ENCODE measurements around the gene CSGALNACT2. TPM values are rescaled to one million over a fixed set of nuclear protein-coding genes. Genes with fewer than 3 reads are reported as not detected.

Gene CSGALNACT2
- total and polyA plus RNA-seq, 10 of the 15 experiments (the other 5 are each of a cell fraction or from before 2014, with no cell fraction given) = 2.5 to 12.6 (median 8.7) TPM

DNA sequence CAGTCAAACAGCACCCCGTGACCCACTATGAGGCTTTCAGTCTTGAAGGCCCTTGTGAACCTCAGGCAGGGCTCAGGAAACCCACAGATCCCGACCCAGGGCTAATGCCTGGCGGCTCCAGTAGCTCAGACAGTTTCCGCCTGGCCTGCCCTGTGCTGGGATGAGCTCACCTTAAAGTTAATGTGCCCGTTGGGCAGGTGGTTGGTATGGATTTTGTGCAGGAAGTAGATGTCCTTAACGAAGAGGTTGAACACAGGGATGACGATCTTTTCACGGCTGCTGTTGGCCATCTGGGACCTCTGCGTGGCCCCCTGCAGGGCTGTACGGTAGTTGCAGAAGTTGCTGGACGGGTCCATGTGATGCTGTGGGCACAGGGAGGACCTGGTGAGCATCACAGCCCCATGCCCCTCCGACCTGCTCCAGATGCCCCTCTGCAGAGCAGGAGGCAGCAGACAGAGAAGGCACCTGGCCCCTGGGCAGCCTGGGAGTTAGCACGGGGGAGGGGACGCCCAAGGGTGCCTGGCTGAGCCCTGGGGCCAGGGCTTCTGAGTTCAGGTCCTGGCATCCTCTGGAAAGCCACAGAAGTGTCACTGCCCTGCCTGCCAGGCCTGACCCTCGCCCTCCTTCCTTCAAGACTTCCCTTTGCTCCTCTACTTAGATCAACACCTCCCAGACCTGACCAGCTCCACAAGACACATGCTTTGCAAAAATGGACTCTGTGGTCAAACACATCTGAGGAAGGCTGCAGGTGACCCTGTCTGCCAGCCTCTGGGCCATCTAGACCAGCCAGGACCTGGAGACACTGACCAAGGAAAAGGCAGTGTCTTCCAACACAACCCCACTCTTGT is 59.8 kb downstream of the CSGALNACT2 start (continued):
- TF ChIP-seq, protein P1, sequence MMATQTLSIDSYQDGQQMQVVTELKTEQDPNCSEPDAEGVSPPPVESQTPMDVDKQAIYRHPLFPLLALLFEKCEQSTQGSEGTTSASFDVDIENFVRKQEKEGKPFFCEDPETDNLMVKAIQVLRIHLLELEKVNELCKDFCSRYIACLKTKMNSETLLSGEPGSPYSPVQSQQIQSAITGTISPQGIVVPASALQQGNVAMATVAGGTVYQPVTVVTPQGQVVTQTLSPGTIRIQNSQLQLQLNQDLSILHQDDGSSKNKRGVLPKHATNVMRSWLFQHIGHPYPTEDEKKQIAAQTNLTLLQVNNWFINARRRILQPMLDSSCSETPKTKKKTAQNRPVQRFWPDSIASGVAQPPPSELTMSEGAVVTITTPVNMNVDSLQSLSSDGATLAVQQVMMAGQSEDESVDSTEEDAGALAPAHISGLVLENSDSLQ (IDR thresholded peaks at IDR 0.05) = no peak
- TF ChIP-seq NR2F1 (conservative IDR thresholded peaks at IDR 0.05) (no peak), ZNF622 (IDR thresholded peaks at IDR 0.05) (no peak), SPI1 (IDR thresholded peaks at IDR 0.05; ENCODE audit: borderline replicate concordance, insufficient read depth, low read depth, low read length) (no peak), MTA2 (IDR thresholded peaks at IDR 0.05; ENCODE audit: low read depth) (no peak), MEF2A (IDR thresholded peaks at IDR 0.05; ENCODE audit: insufficient read depth, low read depth, low read length) (no peak), SREBF2 (IDR thresholded peaks at IDR 0.05; ENCODE audit: low read length) (no peak), TARDBP (IDR thresholded peaks at IDR 0.05; ENCODE audit: borderline replicate concordance) (no peak), ZNF207 (IDR thresholded peaks at IDR 0.05; ENCODE audit: borderline replicate concordance) (no peak), RB1 (IDR thresholded peaks at IDR 0.05; ENCODE audit: borderline replicate concordance) (no peak), RFX5 (IDR thresholded peaks at IDR 0.05; ENCODE audit: low read depth, low read length) (no peak), TCF12 (IDR thresholded peaks at IDR 0.05; ENCODE audit: low read depth, low read length) (no peak), TAF1 (IDR thresholded peaks at IDR 0.05; ENCODE audit: borderline replicate concordance, low read depth, low read length) (no peak)
- TF ChIP-seq, protein P2, sequence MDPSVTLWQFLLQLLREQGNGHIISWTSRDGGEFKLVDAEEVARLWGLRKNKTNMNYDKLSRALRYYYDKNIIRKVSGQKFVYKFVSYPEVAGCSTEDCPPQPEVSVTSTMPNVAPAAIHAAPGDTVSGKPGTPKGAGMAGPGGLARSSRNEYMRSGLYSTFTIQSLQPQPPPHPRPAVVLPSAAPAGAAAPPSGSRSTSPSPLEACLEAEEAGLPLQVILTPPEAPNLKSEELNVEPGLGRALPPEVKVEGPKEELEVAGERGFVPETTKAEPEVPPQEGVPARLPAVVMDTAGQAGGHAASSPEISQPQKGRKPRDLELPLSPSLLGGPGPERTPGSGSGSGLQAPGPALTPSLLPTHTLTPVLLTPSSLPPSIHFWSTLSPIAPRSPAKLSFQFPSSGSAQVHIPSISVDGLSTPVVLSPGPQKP (IDR thresholded peaks at IDR 0.05; ENCODE audit: low read depth, low read length) = no peak
